Endothelial cell of umbilical vein (primary cell): Measurements from ENCODE around the gene TAS2R8. TPM values are rescaled to one million over a fixed set of nuclear protein-coding genes. Genes with fewer than 3 reads are reported as not detected.

Experiments used
- BruUV-seq: library from RNA; stranded (reverse); fragments of 400-500 nt; replicated peaks from 2 replicates; lab custom pipeline; 2021; lab: Mats Ljungman, UMichigan
- CTCF ChIA-PET: fragments of 300-600, 350-600 bp; sonication (Branson Sonifier 250); formaldehyde crosslinking; loops from one replicate; lab custom pipeline; 2021; ENCODE audit warnings: antibody characterized with exemption, inconsistent platforms; lab: Charles Lee
- POLR2A ChIA-PET: fragments of 300-600, 350-600 bp; sonication (Branson Sonifier 250); formaldehyde crosslinking; loops from one replicate; lab custom pipeline; 2021; ENCODE audit warnings: antibody characterized with exemption, inconsistent platforms; lab: Charles Lee
- DNase-seq: peaks from one replicate; pipeline ENCODE4 v3.0.0-alpha.2; 2011; ENCODE audit warnings: low read depth, low spot score
- FAIRE-seq: peaks from 2 replicates; lab custom pipeline; 2011; peaks lifted over from hg19 to GRCh38; lab: Jason Lieb, UNC
- H2AFZ ChIP-seq: 2 replicates; pipeline ENCODE4 v1.6.0; 2012; ENCODE audit warnings: low read depth, low read length, control low read depth, inconsistent platforms
- H3K27ac ChIP-seq: 2 replicates; pipeline ENCODE4 v1.5.1; 2011; ENCODE audit warnings: low read depth, mild to moderate bottlenecking, control low read depth, low read length, moderate library complexity; ENCODE audit not compliant: insufficient read depth
- H3K27me3 ChIP-seq, 2 experiments: 2 replicates each; pipeline versions ENCODE4 v1.6.0 to v1.6.1; 2011; ENCODE audit warnings: low read length in 2 of 2, mixed read lengths in 1 of 2; ENCODE audit not compliant: control insufficient read depth in 2 of 2, insufficient read depth in 2 of 2
- H3K36me3 ChIP-seq, 2 experiments: 2 replicates in 1 of 2; 3 replicates in 1 of 2; pipeline ENCODE4 v1.5.1; 2011; ENCODE audit warnings: low read length in 2 of 2, mild to moderate bottlenecking in 1 of 2, moderate library complexity in 1 of 2; ENCODE audit not compliant: control insufficient read depth in 2 of 2, insufficient read depth in 2 of 2; ENCODE audit errors: extremely low read depth in 1 of 2
- H3K4me1 ChIP-seq: 3 replicates; pipeline ENCODE4 v1.5.1; 2011; ENCODE audit warnings: mild to moderate bottlenecking, low read length; ENCODE audit not compliant: control insufficient read depth, insufficient read depth; ENCODE audit errors: extremely low read depth
- H3K4me2 ChIP-seq: 2 replicates; pipeline ENCODE4 v1.6.1; 2011; ENCODE audit warnings: low read length, control low read depth, mixed read lengths; ENCODE audit not compliant: insufficient read depth
- H3K4me3 ChIP-seq, 3 experiments: fragments of 200-600 bp in 1 of 3; sonication (generic), shearing (Covaris generic) in 1 of 3; replicated peaks in 1 of 3; 2 replicates each; pipeline ENCODE4 v1.5.1; 2011 to 2016; ENCODE audit warnings: control low read depth in 3 of 3, low read length in 3 of 3, mild to moderate bottlenecking in 2 of 3, inconsistent platforms in 1 of 3, low read depth in 1 of 3, moderate library complexity in 1 of 3; ENCODE audit not compliant: insufficient read depth in 1 of 3
- H3K79me2 ChIP-seq: 2 replicates; pipeline ENCODE4 v1.6.0; 2012; ENCODE audit warnings: low read length, inconsistent platforms; ENCODE audit not compliant: control insufficient read depth, insufficient read depth
- H3K9ac ChIP-seq: replicated peaks from 2 replicates; pipeline ENCODE3; 2011; ENCODE audit warnings: low read length, control low read depth; ENCODE audit not compliant: insufficient read depth; ENCODE audit errors: extremely low read depth
- H3K9me1 ChIP-seq: replicated peaks from 3 replicates; pipeline ENCODE4 v1.6.0; 2011; ENCODE audit warnings: mild to moderate bottlenecking, low read length; ENCODE audit not compliant: control insufficient read depth, insufficient read depth; ENCODE audit errors: extremely low read depth
- H3K9me3 ChIP-seq: replicated peaks from 2 replicates; pipeline ENCODE4 v1.5.1; 2012; ENCODE audit warnings: low read length, inconsistent platforms; ENCODE audit not compliant: control insufficient read depth, insufficient read depth
- H4K20me1 ChIP-seq: replicated peaks from 2 replicates; pipeline ENCODE3; 2011; ENCODE audit warnings: mild to moderate bottlenecking, low read length; ENCODE audit not compliant: control insufficient read depth, insufficient read depth; ENCODE audit errors: extremely low read depth
- EZH2 ChIP-seq: IDR thresholded peaks from 2 replicates; pipeline ENCODE4 v1.6.1; 2012; ENCODE audit warnings: borderline replicate concordance, low read depth, mild to moderate bottlenecking, moderate library complexity, low read length, inconsistent platforms; ENCODE audit not compliant: severe bottlenecking
- FOS ChIP-seq: IDR thresholded peaks from 2 replicates; pipeline ENCODE4 v1.6.1; 2011; ENCODE audit warnings: mild to moderate bottlenecking, low read length, moderate library complexity, borderline replicate concordance; ENCODE audit not compliant: insufficient read depth
- GATA2 ChIP-seq: IDR thresholded peaks from 2 replicates; pipeline ENCODE4 v1.7.0; 2011; ENCODE audit warnings: low read depth, mild to moderate bottlenecking, moderate library complexity, mixed read lengths, low read length; ENCODE audit not compliant: insufficient read length, insufficient read depth
- JUN ChIP-seq: IDR thresholded peaks from 2 replicates; pipeline ENCODE4 v1.6.1; 2011; ENCODE audit warnings: borderline replicate concordance, low read depth; ENCODE audit not compliant: insufficient read length, insufficient read depth
- MYC ChIP-seq: IDR thresholded peaks from one replicate; pipeline ENCODE4 v1.6.1; 2011; ENCODE audit warnings: mild to moderate bottlenecking, low read depth, low read length
- POLR2A ChIP-seq: IDR thresholded peaks from 2 replicates; pipeline ENCODE4 v1.6.1; 2012; ENCODE audit warnings: low read depth, mild to moderate bottlenecking, control low read depth, low read length
- POLR2AphosphoS5 ChIP-seq: IDR thresholded peaks from 2 replicates; pipeline ENCODE4 v1.6.1; 2012; ENCODE audit warnings: low read depth, mild to moderate bottlenecking, control low read depth, low read length, moderate library complexity; ENCODE audit not compliant: insufficient read depth
- dilution Hi-C: fragments of 300-500 bp; cut with MboI; formaldehyde crosslinking; loops from one replicate; pipeline ENCODE4 v1.15.0; 2019; ENCODE audit warnings: low sequenced_read_pairs; ENCODE audit not compliant: extremely low pct_ligation_motif_present
- intact Hi-C: fragments of 100-400 bp; cut with micrococcal nuclease; formaldehyde crosslinking; loops from one replicate; pipeline ENCODE4 v1.10.0; 2022
- polyA plus RNA-seq, 4 experiments: library from polyadenylated mRNA; depleted of rRNA in 3 of 4; stranded (reverse) in 3 of 4; unstranded in 1 of 4; fragments of >200 nt; gene quantifications; 2 replicates each; pipeline versions ENCODE4 v1.2.1 to v1.2.3, GENCODE V29; 2011 to 2012; ENCODE audit warnings: missing spikeins in 1 of 4
- total RNA-seq: library from RNA; stranded (reverse); gene quantifications from 2 replicates; pipeline ENCODE4 v1.2.3, GENCODE V29; 2021
- TF ChIP-seq, protein P1 (sequence below): IDR thresholded peaks from 2 replicates; pipeline ENCODE4 v1.6.1; 2011; ENCODE audit not compliant: insufficient read depth, insufficient read length
- TF ChIP-seq, protein P2 (sequence below), 2 donors: IDR thresholded peaks; 1 replicate in 1 of 2; 2 replicates in 1 of 2; pipeline ENCODE4 v1.5.1; 2011; ENCODE audit warnings: low read length in 2 of 2, mild to moderate bottlenecking in 2 of 2, moderate library complexity in 2 of 2, control low read depth in 1 of 2, inconsistent platforms in 1 of 2, low read depth in 1 of 2; ENCODE audit not compliant: insufficient read depth in 1 of 2; ENCODE audit errors: extremely low read depth in 1 of 2

Gene TAS2R8
- total and polyA plus RNA-seq, 2 donors (not counting 3 experiments of a cell fraction or from before 2014, with no cell fraction given): not detected

DNA sequence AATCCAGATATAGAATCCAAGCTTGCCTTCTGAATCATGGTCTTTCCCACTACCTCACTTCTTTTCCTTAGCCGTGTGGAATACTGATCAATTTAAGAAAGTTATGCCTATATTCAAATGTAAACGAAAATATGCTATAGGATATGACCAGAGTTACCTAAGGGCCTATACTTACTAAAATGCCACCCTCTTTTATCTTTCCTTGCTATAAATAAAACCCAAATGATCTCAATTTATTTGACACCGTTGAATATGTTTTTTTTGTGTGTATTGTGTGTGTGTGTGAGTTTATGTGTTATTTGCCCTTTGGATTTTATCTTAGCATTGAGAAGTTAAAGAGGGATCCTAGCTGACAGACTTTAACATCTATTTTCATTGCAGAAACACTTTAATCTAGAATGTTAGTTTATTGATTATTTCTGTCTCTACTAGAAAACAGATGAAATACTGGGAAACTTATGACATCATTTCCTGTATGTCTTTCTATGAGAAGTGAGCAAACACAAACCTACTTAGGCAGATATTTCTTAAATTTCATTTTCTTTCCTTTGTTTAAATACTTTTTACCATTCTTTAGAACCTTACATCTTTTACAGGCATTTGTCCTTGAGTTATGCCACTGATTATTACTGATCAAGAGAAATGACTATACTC lies 4.9 kb upstream of the TAS2R8 start:
- FAIRE-seq (no peak), DNase-seq (no peak)
- H3K4me2 ChIP-seq: no peak overlapping the region
- no peaks in the 10 kb centered on the region for H3K36me3 ChIP-seq
- H3K9me3 ChIP-seq: no peaks in the 10 kb centered on the region
- ChIA-PET CTCF (interaction anchor here (1.3 kb wide), 1 partner anchor 13 kb away, joined by 3 read pairs; no protein-coding TSS in a partner anchor), POLR2A (no interaction called here)
- H3K9ac ChIP-seq: no peak overlapping the region
- dilution Hi-C loops: no loop called here
- no peaks in the 10 kb centered on the region for H3K4me1 ChIP-seq
- no peak overlapping the region for H3K27ac ChIP-seq
- no peak overlapping the region for H2AFZ ChIP-seq
- intact Hi-C loops: no loop called here
- H3K79me2 ChIP-seq: no peaks in the 10 kb centered on the region
- H3K4me3 ChIP-seq: no peak overlapping the region
- no TSS peak for BruUV-seq
- H3K9me1 ChIP-seq: no peaks in the 10 kb centered on the region
- no peaks in the 10 kb centered on the region for H4K20me1 ChIP-seq
- peaks cover 6 to 11% of the 10 kb centered on the region in 2 experiments for H3K27me3 ChIP-seq
- TF ChIP-seq, protein P1, sequence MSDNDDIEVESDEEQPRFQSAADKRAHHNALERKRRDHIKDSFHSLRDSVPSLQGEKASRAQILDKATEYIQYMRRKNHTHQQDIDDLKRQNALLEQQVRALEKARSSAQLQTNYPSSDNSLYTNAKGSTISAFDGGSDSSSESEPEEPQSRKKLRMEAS: no peak
- TF ChIP-seq JUN: no peak
- TF ChIP-seq POLR2AphosphoS5: no peak
- TF ChIP-seq, protein P2, sequence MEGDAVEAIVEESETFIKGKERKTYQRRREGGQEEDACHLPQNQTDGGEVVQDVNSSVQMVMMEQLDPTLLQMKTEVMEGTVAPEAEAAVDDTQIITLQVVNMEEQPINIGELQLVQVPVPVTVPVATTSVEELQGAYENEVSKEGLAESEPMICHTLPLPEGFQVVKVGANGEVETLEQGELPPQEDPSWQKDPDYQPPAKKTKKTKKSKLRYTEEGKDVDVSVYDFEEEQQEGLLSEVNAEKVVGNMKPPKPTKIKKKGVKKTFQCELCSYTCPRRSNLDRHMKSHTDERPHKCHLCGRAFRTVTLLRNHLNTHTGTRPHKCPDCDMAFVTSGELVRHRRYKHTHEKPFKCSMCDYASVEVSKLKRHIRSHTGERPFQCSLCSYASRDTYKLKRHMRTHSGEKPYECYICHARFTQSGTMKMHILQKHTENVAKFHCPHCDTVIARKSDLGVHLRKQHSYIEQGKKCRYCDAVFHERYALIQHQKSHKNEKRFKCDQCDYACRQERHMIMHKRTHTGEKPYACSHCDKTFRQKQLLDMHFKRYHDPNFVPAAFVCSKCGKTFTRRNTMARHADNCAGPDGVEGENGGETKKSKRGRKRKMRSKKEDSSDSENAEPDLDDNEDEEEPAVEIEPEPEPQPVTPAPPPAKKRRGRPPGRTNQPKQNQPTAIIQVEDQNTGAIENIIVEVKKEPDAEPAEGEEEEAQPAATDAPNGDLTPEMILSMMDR (IDR thresholded peaks at IDR 0.05; ENCODE audit: extremely low read depth in 1 of 2, insufficient read depth in 1 of 2, low read depth in 1 of 2, low read length in 2 of 2): no peak
- TF ChIP-seq POLR2A: no peak
- no peak for TF ChIP-seq FOS
- TF ChIP-seq EZH2: no peak
- TF ChIP-seq GATA2: no peak
- no peak for TF ChIP-seq MYC
